Measurements from ENCODE around the gene SCYGR6.
"Not testable (repeated sequence)": the region's sequence is repeated elsewhere in the genome, so short reads cannot be mapped to it uniquely, and the experiment has no call there.

DNA sequence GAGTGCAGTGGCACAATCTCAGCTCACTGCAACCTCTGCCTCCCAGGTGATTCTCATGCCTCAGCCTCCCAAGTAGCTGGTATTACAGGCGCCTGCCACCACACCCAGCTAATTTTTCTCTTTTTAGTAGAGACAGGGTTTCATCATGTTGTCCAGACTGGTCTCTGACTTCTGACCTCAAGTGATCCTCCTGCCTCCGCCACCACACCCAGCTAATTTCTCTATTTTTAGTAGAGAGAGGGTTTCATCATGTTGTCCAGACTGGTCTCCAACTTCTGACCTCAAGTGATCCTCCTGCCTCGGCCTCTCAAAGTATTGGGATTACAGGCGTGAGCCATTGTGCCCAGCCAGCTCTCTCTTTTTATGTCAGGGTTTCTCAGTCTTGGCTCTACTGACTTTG, 31.7 kb upstream of the SCYGR6 start:
- TF ChIP-seq, protein P1, sequence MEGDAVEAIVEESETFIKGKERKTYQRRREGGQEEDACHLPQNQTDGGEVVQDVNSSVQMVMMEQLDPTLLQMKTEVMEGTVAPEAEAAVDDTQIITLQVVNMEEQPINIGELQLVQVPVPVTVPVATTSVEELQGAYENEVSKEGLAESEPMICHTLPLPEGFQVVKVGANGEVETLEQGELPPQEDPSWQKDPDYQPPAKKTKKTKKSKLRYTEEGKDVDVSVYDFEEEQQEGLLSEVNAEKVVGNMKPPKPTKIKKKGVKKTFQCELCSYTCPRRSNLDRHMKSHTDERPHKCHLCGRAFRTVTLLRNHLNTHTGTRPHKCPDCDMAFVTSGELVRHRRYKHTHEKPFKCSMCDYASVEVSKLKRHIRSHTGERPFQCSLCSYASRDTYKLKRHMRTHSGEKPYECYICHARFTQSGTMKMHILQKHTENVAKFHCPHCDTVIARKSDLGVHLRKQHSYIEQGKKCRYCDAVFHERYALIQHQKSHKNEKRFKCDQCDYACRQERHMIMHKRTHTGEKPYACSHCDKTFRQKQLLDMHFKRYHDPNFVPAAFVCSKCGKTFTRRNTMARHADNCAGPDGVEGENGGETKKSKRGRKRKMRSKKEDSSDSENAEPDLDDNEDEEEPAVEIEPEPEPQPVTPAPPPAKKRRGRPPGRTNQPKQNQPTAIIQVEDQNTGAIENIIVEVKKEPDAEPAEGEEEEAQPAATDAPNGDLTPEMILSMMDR (IDR thresholded peaks at IDR 0.05): not testable (repeated sequence)
- not testable (repeated sequence) for TF ChIP-seq EZH2 (IDR thresholded peaks at IDR 0.05; ENCODE audit: borderline replicate concordance, insufficient read depth, low read depth, low read length, poor library complexity, severe bottlenecking)
